NB4 (cell line): ENCODE data around the gene TMEM178A.

Experiments used
- DNase-seq: peaks from one replicate; pipeline ENCODE4 v3.0.0; 2010; ENCODE audit warnings: low read depth
- H3K4me3 ChIP-seq: one replicate; pipeline ENCODE4 v1.5.1; 2011; ENCODE audit warnings: mild to moderate bottlenecking, low read depth, low read length, moderate library complexity
- MYC ChIP-seq: IDR thresholded peaks from 2 replicates; pipeline ENCODE4 v1.6.1; 2011; ENCODE audit warnings: low read depth, low read length
- POLR2A ChIP-seq: IDR thresholded peaks from 2 replicates; pipeline ENCODE4 v1.6.1; 2011; ENCODE audit warnings: mild to moderate bottlenecking; ENCODE audit not compliant: insufficient read length; ENCODE audit errors: extremely low read depth
- TF ChIP-seq, protein P1 (sequence below): IDR thresholded peaks from 2 replicates; pipeline ENCODE4 v1.6.1; 2011; ENCODE audit warnings: low read depth, low read length
- TF ChIP-seq, protein P2 (sequence below): IDR thresholded peaks from one replicate; pipeline ENCODE4 v1.5.1; 2012; ENCODE audit warnings: low read depth, low read length

The TMEM178A gene

DNA sequence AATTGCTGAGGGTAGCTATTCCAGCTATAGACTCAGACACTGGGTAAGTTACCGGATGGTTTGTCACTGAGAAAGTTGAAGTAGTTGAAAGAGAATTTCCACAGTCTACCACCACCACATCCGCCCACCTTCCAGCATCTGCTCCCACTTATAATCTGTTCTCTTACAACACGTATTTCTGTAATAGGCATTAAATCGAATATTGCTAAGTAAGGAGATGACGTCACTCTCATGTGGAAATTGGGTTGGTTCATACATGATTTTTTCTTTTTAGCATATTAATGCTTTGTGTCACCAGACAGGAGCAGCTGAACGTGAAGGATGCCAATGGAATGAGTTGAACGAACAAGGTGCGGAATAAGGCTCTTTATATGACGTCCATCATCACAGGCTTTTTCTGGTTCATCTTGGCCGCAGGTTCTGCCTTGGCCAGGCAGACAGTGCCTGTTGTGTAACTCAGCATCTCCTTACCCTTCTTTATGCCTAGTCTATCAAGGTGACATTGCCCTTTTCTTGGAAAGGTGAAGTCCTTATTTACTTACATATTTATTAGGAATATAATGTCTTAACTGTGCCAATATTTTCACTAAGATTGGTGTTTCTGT lies 67.5 kb downstream of the TMEM178A start:
- H3K4me3 ChIP-seq = no peak overlapping the region
- TF ChIP-seq, protein P1, sequence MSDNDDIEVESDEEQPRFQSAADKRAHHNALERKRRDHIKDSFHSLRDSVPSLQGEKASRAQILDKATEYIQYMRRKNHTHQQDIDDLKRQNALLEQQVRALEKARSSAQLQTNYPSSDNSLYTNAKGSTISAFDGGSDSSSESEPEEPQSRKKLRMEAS = no peak
- TF ChIP-seq POLR2A = no peak
- TF ChIP-seq MYC = no peak
- TF ChIP-seq, protein P2, sequence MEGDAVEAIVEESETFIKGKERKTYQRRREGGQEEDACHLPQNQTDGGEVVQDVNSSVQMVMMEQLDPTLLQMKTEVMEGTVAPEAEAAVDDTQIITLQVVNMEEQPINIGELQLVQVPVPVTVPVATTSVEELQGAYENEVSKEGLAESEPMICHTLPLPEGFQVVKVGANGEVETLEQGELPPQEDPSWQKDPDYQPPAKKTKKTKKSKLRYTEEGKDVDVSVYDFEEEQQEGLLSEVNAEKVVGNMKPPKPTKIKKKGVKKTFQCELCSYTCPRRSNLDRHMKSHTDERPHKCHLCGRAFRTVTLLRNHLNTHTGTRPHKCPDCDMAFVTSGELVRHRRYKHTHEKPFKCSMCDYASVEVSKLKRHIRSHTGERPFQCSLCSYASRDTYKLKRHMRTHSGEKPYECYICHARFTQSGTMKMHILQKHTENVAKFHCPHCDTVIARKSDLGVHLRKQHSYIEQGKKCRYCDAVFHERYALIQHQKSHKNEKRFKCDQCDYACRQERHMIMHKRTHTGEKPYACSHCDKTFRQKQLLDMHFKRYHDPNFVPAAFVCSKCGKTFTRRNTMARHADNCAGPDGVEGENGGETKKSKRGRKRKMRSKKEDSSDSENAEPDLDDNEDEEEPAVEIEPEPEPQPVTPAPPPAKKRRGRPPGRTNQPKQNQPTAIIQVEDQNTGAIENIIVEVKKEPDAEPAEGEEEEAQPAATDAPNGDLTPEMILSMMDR = no peak
- no peak for DNase-seq

DNA sequence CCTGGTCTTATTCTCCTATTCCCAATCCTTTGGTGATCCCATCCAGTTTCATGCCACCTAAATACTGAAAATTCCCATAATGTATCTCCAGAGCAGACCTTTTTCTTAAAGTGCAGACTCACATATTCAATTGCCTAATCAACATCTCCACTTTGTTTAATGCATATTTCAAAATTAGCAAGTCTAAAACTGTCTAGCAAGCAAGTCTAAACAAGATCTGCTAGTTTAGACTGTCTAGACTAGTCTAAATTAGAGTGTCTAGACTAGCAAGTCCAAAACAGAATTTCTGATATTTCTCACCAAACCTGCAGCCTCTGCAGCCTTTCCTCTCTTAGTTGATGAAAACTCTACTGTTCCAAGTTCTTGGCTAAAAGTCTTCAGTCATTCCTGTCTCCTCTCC lies 68.7 kb downstream of the TMEM178A start:
- no peak for TF ChIP-seq POLR2A
- TF ChIP-seq, protein P2 = no peak
- TF ChIP-seq MYC = no peak
- TF ChIP-seq, protein P1 = no peak
- DNase-seq = no peak
- no peak overlapping the region for H3K4me3 ChIP-seq

DNA sequence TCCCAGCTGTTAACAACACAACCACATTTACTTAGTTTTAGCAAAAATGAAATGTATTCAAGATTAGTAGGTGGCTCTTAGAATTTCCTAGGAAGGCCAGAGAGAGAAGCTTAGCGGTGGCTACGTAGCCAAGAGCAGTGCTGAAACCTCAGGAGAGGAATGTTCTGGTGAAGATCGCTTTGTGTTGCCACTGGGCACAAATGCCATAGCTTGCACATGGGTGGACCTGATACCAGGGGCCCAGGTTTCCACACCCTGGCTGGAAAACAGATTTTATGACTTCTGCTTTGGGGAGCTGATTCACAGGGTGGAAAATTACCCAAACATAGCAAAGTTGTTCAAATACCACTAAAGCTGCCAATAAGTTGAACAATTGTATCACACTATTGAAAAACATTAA lies 69.9 kb downstream of the TMEM178A start:
- H3K4me3 ChIP-seq = no peak overlapping the region
- no peak for TF ChIP-seq POLR2A
- TF ChIP-seq, protein P2 = no peak
- no peak for TF ChIP-seq MYC
- TF ChIP-seq, protein P1 = no peak
- no peak for DNase-seq

DNA sequence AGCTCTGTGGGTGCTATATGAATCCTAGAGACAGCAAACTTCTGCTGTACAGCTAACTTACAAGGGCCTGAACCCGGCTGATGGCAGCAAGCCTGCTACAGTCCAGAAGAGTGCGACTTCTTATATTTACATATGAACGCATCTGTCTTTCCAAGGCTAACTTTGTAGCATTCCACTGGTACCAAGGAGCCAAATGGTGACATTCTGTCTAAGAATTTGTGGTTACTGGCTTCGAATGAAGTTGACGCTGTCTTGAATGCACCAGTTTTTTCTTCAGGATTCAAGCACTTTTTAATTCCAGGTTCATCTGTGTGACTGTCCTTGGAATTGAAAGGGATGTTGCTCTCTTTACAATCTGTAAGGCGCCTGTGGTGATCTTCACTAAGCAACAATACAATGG lies 70.9 kb downstream of the TMEM178A start:
- H3K4me3 ChIP-seq = no peak overlapping the region
- TF ChIP-seq POLR2A (no peak), MYC (no peak)
- TF ChIP-seq, protein P2 = no peak
- TF ChIP-seq, protein P1 = no peak
- no peak for DNase-seq

DNA sequence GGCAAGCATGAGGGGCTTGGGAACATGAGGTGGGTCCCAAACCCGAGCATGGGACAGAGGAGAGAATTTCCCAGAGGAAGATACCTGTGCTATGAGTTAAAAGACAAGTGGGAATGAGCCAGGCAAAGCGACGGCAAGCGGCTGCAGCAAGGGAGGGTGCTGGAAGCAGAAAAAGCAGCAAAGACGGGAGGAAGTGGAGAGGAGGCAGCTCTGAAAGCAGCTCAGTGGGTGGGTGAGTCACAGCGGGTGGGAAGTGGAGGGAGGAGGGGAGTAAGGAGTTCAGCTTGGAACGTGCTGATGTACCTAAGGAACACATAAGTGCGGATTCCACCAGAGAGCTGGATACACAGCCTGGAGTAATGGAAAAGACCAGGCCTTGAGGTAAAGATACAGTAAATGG lies 71.9 kb downstream of the TMEM178A start:
- TF ChIP-seq, protein P2 = no peak
- TF ChIP-seq POLR2A = no peak
- no peak for TF ChIP-seq MYC
- TF ChIP-seq, protein P1 = no peak
- H3K4me3 ChIP-seq = no peak overlapping the region
- DNase-seq = no peak

DNA sequence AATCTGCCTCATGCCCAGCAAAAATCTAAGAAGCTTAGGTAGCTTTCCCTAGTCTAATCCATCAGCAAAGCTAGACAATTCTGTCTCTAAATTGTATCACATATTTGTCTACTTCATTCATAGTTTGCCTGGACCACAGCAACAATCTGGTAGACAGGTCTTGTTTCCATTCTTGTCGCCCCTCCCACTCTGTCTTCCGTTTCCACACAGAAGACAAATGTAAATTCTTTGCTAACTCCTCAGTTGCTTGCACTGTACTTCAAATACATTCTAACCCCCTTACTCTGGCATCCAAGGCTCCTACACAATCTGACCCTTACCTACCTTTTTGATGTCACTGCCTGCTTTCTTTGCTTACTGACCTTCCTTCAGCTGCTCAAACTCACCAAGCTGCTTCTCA lies 73.2 kb downstream of the TMEM178A start:
- H3K4me3 ChIP-seq = no peak overlapping the region
- no peak for TF ChIP-seq MYC
- TF ChIP-seq, protein P2 = no peak
- TF ChIP-seq, protein P1 = no peak
- TF ChIP-seq POLR2A = no peak
- no peak for DNase-seq
